ENCODE measurements around the gene SH3RF2. TPM values are rescaled to one million over a fixed set of nuclear protein-coding genes. Genes with fewer than 3 reads are reported as not detected.
"Not testable (repeated sequence)": the region's sequence is repeated elsewhere in the genome, so short reads cannot be mapped to it uniquely, and the experiment has no call there.

SH3RF2 gene, protein sequence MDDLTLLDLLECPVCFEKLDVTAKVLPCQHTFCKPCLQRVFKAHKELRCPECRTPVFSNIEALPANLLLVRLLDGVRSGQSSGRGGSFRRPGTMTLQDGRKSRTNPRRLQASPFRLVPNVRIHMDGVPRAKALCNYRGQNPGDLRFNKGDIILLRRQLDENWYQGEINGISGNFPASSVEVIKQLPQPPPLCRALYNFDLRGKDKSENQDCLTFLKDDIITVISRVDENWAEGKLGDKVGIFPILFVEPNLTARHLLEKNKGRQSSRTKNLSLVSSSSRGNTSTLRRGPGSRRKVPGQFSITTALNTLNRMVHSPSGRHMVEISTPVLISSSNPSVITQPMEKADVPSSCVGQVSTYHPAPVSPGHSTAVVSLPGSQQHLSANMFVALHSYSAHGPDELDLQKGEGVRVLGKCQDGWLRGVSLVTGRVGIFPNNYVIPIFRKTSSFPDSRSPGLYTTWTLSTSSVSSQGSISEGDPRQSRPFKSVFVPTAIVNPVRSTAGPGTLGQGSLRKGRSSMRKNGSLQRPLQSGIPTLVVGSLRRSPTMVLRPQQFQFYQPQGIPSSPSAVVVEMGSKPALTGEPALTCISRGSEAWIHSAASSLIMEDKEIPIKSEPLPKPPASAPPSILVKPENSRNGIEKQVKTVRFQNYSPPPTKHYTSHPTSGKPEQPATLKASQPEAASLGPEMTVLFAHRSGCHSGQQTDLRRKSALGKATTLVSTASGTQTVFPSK
- total RNA-seq, result under 1 TPM in 1 of 2 experiments, not detected in 1; 0.12 TPM

DNA sequence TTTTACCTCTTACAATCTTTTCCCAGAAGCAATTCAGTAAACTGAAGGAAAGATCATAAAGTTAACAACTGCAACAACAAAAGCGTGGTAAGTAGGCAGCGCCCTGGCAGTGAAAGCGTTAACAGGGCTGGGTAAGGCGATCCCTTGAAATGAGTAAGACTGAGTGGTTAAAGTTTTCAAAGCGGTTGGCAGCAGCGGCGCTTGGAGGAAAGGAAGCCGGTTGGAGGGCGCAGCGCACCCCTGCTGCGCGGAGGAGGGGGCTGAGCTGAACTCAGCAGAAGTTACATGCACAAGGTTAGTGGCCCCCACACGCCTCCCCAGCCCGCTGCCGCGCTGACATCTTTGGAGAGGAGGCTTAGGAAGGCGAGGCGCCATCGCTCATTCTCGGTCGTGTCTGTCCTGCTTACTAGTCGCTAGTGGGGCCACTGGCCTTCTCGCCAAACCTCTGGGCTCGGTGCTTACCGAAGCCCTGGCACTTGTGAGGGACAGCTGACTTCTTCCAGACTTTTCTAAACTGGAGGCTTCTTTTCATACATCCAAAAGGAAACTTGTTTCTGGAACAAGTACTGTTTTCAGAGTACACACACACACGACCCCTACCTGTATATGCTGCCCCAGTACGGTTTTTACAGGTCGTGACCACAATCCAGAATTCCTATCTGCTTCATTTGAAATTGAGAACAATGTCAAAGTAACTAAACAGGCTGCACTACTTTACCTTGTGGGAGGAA lies at the start of gene SH3RF2:
TSS of gene SH3RF2 (plus strand) at position 178 of the 731 bp plus-strand sequence. CDS start 1,351 bp downstream, outside the sequence.
- intact Hi-C loops (cut with micrococcal nuclease), result loop anchor here (1.0 to 5.0 kb wide), 7 partner anchors 10 to 1746 kb away; partner anchors contain the start of genes LARS1 and PRELID2
- ChIA-PET CTCF (interaction anchor here (1.5 kb wide), 1 partner anchor 9 kb away, joined by 5 read pairs; no protein-coding TSS in a partner anchor), POLR2A (interaction anchor here (1.1 kb wide), 1 partner anchor 9 kb away, joined by 7 read pairs; no protein-coding TSS in a partner anchor)
- Mint-ChIP-seq H3K27ac (no peak within 1 kb of the TSS), H3K9me3 (no peaks in the 10 kb centered on the region), H3K4me1 (ENCODE audit: low read depth) (peaks cover 26% of the 10 kb centered on the region), H3K27me3 (peaks cover 49% of the 10 kb centered on the region), H3K36me3 (no peaks in the 10 kb centered on the region), H3K4me3 (peak within 1 kb of the TSS; percentile 42)
- peak; percentile 68 for DNase-seq

DNA sequence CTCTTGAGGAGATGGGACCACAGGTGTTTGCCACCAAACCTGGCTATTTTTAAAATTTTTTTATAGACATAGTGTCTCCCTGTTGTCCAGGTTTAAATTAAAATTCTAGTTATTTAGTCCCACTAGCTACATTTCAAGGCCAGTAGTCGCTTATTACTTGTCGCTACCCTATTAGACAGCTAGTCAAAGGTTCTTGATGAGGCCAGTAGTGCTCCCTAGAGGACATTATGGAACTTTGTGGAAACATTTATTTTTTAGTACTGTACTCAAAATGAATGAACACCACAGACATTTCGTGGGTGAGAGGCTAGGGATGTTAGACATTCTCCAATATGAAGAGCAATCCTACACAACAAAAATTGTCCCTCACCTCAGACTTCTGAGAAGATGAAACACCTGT lies 49.2 kb upstream of the SH3RF2 start:
- no peaks in the 10 kb centered on the region for H3K4me1 Mint-ChIP-seq (ENCODE audit: low read depth)
- intact Hi-C loops (cut with micrococcal nuclease), result no loop called here
- no peak for DNase-seq
- H3K36me3 Mint-ChIP-seq, result no peaks in the 10 kb centered on the region
- peaks cover 2% of the 10 kb centered on the region for H3K27me3 Mint-ChIP-seq
- ChIA-PET POLR2A (no interaction called here), CTCF (interaction anchor here (1.2 kb wide), 1 partner anchor 61 kb away, joined by 3 read pairs; no protein-coding TSS in a partner anchor)
- H3K4me3 Mint-ChIP-seq, result no peak overlapping the region
- H3K27ac Mint-ChIP-seq, result no peak overlapping the region
- H3K9me3 Mint-ChIP-seq, result peaks cover 10% of the 10 kb centered on the region

DNA sequence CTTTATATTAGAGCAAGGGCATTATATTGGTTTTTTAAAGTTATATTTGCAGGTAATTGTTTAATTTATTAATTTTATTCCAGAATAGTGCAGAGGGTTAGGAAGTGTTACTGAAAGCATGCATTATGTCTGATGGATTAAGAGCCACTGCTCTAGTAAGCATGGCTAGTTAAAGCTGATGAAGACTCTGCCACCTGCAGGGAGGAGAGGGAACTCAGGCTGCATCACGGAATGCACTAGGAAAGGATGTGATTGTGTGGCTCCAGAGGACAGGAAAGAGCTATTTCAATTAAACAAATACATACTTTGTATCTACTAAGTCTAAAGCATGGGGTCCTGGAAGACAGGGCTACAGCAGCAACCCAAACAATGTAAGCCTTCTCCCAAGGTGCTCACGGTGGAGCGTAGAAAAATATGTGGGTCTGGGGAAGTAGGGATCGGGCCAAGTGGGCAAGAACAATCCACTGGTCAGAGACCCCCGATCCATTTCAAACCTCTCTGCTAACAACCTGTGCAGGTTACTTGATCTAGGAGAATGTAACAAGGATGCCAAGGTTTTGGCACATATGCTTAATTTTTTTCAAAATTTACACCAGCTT lies 48.3 kb upstream of the SH3RF2 start:
- Mint-ChIP-seq H3K9me3 (peaks cover 10% of the 10 kb centered on the region), H3K4me3 (no peak overlapping the region), H3K36me3 (no peaks in the 10 kb centered on the region), H3K4me1 (ENCODE audit: low read depth) (no peaks in the 10 kb centered on the region), H3K27me3 (peaks cover 1% of the 10 kb centered on the region), H3K27ac (no peak overlapping the region)
- ChIA-PET CTCF (interaction anchor here (1.3 kb wide), 1 partner anchor 28 kb away, joined by 3 read pairs; no protein-coding TSS in a partner anchor), POLR2A (no interaction called here)
- no peak for DNase-seq
- intact Hi-C loops (cut with micrococcal nuclease), result no loop called here

DNA sequence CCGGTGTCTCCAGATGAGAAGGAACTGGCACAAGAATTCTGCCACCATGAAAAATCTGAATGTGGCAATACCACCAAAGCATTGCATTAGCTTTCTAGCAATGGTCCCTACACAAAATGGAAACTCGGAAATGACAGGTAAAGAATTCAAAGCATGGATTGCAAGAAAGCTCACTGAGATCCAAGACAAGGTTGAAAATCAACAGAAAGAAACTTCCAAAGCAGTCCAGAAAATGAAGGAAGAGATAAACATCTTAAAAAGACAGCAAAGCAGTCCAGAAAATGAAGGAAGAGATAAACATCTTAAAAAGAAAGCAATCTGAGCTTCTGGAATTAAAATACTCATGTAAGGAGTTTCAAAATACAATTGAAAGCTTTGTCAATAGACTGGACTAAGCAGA lies 46.8 kb upstream of the SH3RF2 start:
- POLR2A ChIA-PET, result no interaction called here
- no peak overlapping the region for H3K4me3 Mint-ChIP-seq
- peaks cover 1% of the 10 kb centered on the region for H3K27me3 Mint-ChIP-seq
- CTCF ChIA-PET, result no interaction called here
- no peak for DNase-seq
- no peaks in the 10 kb centered on the region for H3K4me1 Mint-ChIP-seq (ENCODE audit: low read depth)
- no peaks in the 10 kb centered on the region for H3K36me3 Mint-ChIP-seq
- intact Hi-C loops (cut with micrococcal nuclease), result no loop called here
- H3K27ac Mint-ChIP-seq, result no peak overlapping the region
- peaks cover 10% of the 10 kb centered on the region for H3K9me3 Mint-ChIP-seq

DNA sequence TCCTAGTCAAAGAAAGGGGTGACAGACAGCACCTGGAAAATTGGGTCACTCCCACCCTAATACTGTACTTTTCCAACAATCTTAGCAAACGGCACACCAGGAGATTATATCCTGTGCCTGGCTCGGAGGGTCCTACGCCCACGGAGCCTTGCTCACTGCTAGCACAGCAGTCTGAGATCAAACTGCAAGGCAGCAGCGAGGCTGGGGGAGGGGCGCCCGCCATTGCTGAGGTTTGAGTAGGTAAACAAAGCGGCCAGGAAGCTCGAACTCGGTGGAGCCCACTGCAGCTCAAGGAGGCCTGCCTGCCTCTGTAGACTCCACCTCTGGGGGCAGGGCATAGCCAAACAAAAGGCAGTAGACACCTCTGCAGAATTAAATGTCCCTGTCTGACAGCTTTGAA lies 45.0 kb upstream of the SH3RF2 start:
- peaks cover 17% of the 10 kb centered on the region for H3K9me3 Mint-ChIP-seq
- H3K4me1 Mint-ChIP-seq (ENCODE audit: low read depth); H3K36me3 Mint-ChIP-seq; CTCF ChIA-PET; intact Hi-C loops (cut with micrococcal nuclease); DNase-seq; H3K4me3 Mint-ChIP-seq; POLR2A ChIA-PET; H3K27ac Mint-ChIP-seq; H3K27me3 Mint-ChIP-seq: not testable (repeated sequence)

DNA sequence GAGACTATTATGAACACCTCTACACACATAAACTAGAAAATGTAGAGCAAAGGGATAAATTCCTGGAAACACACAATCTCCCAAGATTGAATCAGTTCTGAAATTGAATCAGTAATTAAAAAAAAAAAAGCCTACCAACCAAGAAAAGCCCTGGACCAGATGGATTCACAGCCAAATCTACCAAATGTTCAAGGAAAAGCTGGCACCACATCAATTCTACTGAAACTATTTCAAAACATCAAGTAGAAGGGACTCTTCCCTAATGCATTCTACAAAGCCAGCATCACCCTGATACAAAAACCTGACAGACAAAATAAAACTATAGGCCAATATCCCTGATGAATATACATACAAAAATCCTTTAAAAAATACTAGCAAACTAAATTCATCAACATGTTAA lies 38.2 kb upstream of the SH3RF2 start:
- ChIA-PET CTCF (no interaction called here), POLR2A (no interaction called here)
- H3K36me3 Mint-ChIP-seq, result no peaks in the 10 kb centered on the region
- peaks cover 4% of the 10 kb centered on the region for H3K27me3 Mint-ChIP-seq
- no peaks in the 10 kb centered on the region for H3K4me1 Mint-ChIP-seq (ENCODE audit: low read depth)
- no peak overlapping the region for H3K4me3 Mint-ChIP-seq
- intact Hi-C loops (cut with micrococcal nuclease), result no loop called here
- H3K9me3 Mint-ChIP-seq, result peaks cover 21% of the 10 kb centered on the region
- no peak for DNase-seq
- no peak overlapping the region for H3K27ac Mint-ChIP-seq

DNA sequence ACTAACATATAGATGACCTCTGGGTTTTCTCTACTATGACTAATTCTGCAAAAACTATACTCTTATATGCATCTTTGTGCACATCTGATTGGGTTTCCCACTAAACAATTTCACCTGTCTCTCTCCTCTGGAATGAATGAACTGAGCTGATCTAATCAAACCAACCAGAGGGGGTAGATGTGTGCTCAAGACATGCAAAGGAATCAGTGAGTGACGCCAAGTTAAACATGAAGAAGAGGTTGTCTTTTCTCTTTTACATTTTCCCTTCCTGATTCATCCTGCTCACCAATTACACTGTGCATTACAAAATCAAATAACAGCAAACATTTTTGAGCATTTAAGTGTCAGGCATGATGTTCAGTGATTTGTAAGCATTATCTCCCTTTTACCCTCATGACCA lies 34.0 kb upstream of the SH3RF2 start:
- no peak for DNase-seq
- H3K27ac Mint-ChIP-seq, result no peak overlapping the region
- H3K9me3 Mint-ChIP-seq, result peaks cover 14% of the 10 kb centered on the region
- intact Hi-C loops (cut with micrococcal nuclease), result no loop called here
- ChIA-PET POLR2A (no interaction called here), CTCF (no interaction called here)
- no peaks in the 10 kb centered on the region for H3K36me3 Mint-ChIP-seq
- H3K4me3 Mint-ChIP-seq, result no peak overlapping the region
- peaks cover 8% of the 10 kb centered on the region for H3K27me3 Mint-ChIP-seq
- H3K4me1 Mint-ChIP-seq (ENCODE audit: low read depth), result no peaks in the 10 kb centered on the region

DNA sequence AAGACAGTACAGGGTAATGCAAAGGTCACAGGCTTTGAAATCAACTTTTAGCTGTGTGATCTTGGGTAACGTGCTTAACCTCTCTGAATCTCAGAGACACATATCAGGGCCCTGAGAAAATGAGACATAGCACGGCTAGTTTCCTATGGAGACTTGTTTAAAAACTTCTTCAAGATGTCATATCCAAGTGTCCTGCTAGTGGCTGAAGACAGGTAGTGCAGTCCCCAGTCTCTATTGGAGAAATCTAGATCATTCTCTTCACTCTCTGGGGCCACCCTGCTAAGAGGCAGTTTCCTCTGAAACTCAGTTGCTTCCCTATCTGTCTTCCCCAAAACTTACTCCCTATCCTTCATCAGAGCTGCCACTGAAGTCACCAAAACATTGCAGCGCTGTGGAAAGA lies 33.3 kb upstream of the SH3RF2 start:
- POLR2A ChIA-PET, result no interaction called here
- Mint-ChIP-seq H3K4me1 (ENCODE audit: low read depth) (no peaks in the 10 kb centered on the region), H3K36me3 (no peaks in the 10 kb centered on the region), H3K27me3 (peaks cover 8% of the 10 kb centered on the region), H3K27ac (no peak overlapping the region), H3K4me3 (no peak overlapping the region), H3K9me3 (peaks cover 11% of the 10 kb centered on the region)
- CTCF ChIA-PET, result interaction anchor here (1.0 to 1.2 kb wide), 2 partner anchors 50 to 165 kb away, joined by 3 read pairs; no protein-coding TSS in a partner anchor
- intact Hi-C loops (cut with micrococcal nuclease), result no loop called here
- DNase-seq, result no peak

DNA sequence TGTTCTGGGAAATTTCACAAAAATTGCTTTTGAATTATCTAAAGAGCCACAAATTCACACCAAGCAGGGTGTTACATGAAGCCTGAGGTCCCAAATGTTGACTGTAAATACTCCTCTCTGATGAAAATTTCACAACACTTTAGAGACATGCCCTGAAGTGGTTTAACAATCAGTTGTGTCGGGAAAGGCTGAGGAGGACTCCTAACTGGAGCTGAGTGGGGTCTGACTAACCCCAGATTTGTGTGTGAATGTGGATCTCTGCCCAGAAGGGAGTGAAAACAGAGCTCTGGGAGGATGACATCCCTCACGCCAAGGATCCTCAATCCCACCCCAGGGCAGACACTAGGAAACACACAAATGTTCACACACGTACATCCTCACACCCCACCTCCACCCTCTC lies 32.5 kb upstream of the SH3RF2 start:
- intact Hi-C loops (cut with micrococcal nuclease), result no loop called here
- CTCF ChIA-PET, result interaction anchor here (1.0 to 1.2 kb wide), 2 partner anchors 51 to 164 kb away, joined by 3 read pairs; no protein-coding TSS in a partner anchor
- H3K4me1 Mint-ChIP-seq (ENCODE audit: low read depth), result no peaks in the 10 kb centered on the region

DNA sequence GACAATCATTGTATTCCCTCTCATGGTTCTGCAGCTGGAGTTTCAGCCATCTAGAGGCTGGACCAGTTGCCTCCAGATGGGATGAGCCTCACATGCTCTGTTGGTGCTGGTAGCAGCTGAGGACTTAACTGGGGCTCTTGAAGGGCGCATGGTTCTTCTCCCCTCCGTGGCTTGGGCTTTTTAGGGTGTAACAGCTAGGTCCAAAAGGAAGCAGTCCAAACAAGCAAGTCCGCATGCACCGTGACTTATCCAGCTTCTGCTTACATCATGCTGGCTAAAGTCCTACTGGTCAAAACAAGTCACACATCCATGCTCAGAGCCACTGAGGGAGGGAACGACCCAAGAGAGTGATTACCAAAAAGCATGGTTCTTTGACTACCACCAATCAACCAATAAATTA lies 31.6 kb upstream of the SH3RF2 start:
- CTCF ChIA-PET, result no interaction called here
- no peaks in the 10 kb centered on the region for H3K36me3 Mint-ChIP-seq
- POLR2A ChIA-PET, result interaction anchor here (0.6 kb wide), 1 partner anchor 60 kb away, joined by 5 read pairs; no protein-coding TSS in a partner anchor
- no peaks in the 10 kb centered on the region for H3K4me1 Mint-ChIP-seq (ENCODE audit: low read depth)
- H3K27ac Mint-ChIP-seq, result no peak overlapping the region
- intact Hi-C loops (cut with micrococcal nuclease), result no loop called here
- H3K9me3 Mint-ChIP-seq, result peaks cover 3% of the 10 kb centered on the region
- no peak overlapping the region for H3K4me3 Mint-ChIP-seq
- H3K27me3 Mint-ChIP-seq, result peaks cover 7% of the 10 kb centered on the region
- no peak for DNase-seq

More for the DNA sequence above, 32.5 kb upstream of the SH3RF2 start:
- Mint-ChIP-seq H3K27ac (no peak overlapping the region), H3K4me3 (no peak overlapping the region), H3K36me3 (no peaks in the 10 kb centered on the region), H3K27me3 (peaks cover 8% of the 10 kb centered on the region), H3K9me3 (peaks cover 11% of the 10 kb centered on the region)
- DNase-seq, result no peak
- POLR2A ChIA-PET, result no interaction called here

DNA sequence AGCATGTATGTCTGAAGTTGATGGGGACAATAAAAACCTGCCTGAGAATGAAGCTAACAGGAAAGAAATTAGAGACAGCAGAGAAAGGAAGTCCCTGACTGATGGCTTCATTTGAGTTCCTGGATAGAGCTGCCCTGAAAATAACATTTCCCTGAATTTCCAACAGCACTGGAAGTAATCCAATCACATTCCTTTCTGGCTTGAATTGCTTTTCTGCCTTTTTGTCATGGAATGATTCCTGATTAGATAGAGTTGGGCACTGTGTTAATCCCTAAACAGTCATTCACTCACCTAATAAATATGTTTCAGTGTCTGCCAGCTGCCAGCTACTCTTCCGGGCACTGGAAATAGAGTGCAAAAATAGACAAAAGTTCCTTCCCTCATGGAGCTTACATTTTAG lies 30.0 kb upstream of the SH3RF2 start:
- no peak for DNase-seq
- Mint-ChIP-seq H3K27ac (no peak overlapping the region), H3K27me3 (peaks cover 5% of the 10 kb centered on the region), H3K4me3 (no peak overlapping the region), H3K36me3 (no peaks in the 10 kb centered on the region), H3K4me1 (ENCODE audit: low read depth) (no peaks in the 10 kb centered on the region), H3K9me3 (no peaks in the 10 kb centered on the region)
- ChIA-PET CTCF (no interaction called here), POLR2A (no interaction called here)
- intact Hi-C loops (cut with micrococcal nuclease), result no loop called here

Measured in activated CD4-positive, alpha-beta memory T cell treated with anti-CD3 and anti-CD28 coated beads for 36 hours (primary cell).